HEK293 (cell line): ENCODE results near the gene IMMP2L.

Experiments used
- AEBP2 ChIP-seq: fragments of 450-650 bp; formaldehyde crosslinking; IDR thresholded peaks from 2 replicates; pipeline ENCODE4 v1.5.1; 2016; ENCODE audit warnings: missing biosample characterization, missing genetic modification characterization, borderline replicate concordance
- CTCF ChIP-seq: fragments of 450-650 bp; formaldehyde crosslinking; IDR thresholded peaks from 2 replicates; pipeline ENCODE4 v1.5.1; 2016; ENCODE audit warnings: missing biosample characterization, missing genetic modification characterization
- KLF8 ChIP-seq: fragments of 450-650 bp; formaldehyde crosslinking; IDR thresholded peaks from 2 replicates; pipeline ENCODE4 v1.5.1; 2016; ENCODE audit warnings: missing biosample characterization, missing genetic modification characterization
- REST ChIP-seq: fragments of 450-650 bp; formaldehyde crosslinking; IDR thresholded peaks from 2 replicates; pipeline ENCODE4 v1.5.1; 2016; ENCODE audit warnings: missing biosample characterization, missing genetic modification characterization
- ZFP37 ChIP-seq: fragments of 450-650 bp; formaldehyde crosslinking; IDR thresholded peaks from 2 replicates; pipeline ENCODE4 v1.5.1; 2016; ENCODE audit warnings: missing biosample characterization, missing genetic modification characterization
- ZNF335 ChIP-seq: fragments of 450-650 bp; formaldehyde crosslinking; conservative IDR thresholded peaks from 2 replicates; pipeline ENCODE4 v1.5.1; 2016; ENCODE audit warnings: missing biosample characterization, missing genetic modification characterization
- ZNF488 ChIP-seq: fragments of 450-650 bp; formaldehyde crosslinking; IDR thresholded peaks from 2 replicates; pipeline ENCODE4 v1.5.1; 2016; ENCODE audit warnings: missing biosample characterization, missing genetic modification characterization
- ZNF677 ChIP-seq: fragments of 450-650 bp; IDR thresholded peaks from 2 replicates; pipeline ENCODE4 v1.5.0; 2018; ENCODE audit warnings: missing biosample characterization, mild to moderate bottlenecking, missing genetic modification characterization, moderate library complexity

- TF ChIP-seq CTCF (tag by site-specific recombination) = no peak
- TF ChIP-seq ZNF677 (tag by site-specific recombination) = no peak
- no peak for TF ChIP-seq ZNF488 (tag by site-specific recombination)
- TF ChIP-seq ZFP37 (tag by site-specific recombination) = no peak
- TF ChIP-seq AEBP2 (tag by site-specific recombination) = no peak
- no peak for TF ChIP-seq REST (tag by site-specific recombination)
- no peak for TF ChIP-seq KLF8 (tag by site-specific recombination)
- TF ChIP-seq ZNF335 (tag by site-specific recombination) = no peak; the same call in 1 of the 2 replicates
Observed at GRCh38 chr7:111168182-111168581, 394.1 kb downstream of the IMMP2L start.
